GM18499 (cell line): ENCODE data around the gene CSNK1G1.

Experiments used
- ATAC-seq: cut with Tn5 transposase; IDR thresholded peaks from one replicate; pipeline ENCODE4 v1.9.1; 2021; ENCODE audit warnings: moderate number of reproducible peaks; ENCODE audit not compliant: insufficient read depth, unreplicated experiment

The CSNK1G1 gene

GRCh38 chr15:64158363-64159134, 197.4 kb downstream of the CSNK1G1 start:
- no peak for ATAC-seq

DNA sequence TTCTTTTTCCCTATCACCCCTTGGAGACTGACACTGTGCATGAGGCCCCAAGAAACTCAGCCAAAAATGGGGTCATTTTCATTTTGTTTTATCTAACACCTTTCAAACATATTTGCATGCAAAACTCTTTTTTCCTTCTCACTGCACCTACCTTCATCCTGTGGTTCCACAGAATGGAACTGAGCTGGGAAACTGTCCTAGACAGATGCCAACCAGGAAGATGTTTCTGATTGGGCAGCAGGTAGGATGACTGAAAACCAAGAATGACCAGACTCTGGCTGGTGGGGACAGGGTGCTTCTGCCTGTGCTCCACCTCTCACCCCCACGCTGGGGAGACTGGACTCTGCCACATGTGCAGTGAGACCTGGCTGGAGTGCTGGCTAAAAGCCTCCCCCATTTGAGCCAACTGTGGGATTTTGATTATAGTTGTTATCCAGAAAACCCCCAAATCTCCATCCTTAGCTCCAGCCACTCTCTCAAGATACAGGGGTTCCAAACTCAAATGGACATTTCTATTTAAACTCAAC, 198.3 kb downstream of the CSNK1G1 start:
- ATAC-seq: no peak

DNA sequence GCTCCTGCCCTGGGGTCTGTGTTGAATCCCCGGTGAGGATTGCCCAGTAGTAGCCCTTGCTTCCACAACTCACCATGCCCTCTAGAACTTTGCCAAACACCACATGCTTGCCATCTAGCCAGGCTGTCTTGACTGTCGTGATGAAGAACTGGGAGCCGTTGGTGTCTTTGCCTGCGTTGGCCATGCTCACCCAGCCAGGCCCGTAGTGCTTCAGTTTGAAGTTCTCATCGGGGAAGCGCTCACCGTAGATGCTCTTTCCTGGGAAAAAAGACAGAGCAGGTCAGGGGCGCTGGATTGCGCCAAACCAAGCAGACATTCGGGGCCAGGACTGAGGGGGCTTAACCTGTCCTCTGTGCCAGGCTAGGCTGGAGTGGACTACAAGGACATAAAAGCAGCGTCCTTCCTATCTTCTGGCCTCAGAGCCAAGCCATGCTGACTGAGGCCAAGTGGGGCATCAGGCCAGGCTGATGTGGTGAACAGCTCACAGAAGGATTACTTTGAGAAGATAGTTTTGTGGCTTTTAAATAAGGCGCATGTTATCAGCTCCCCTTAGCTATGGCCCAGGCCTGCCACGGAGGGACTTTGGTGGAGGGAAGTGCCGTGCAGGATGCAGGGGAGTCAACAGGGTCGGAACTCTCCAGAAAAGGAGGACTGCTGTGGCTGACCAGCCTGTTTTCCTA, 199.2 kb downstream of the CSNK1G1 start:
- ATAC-seq: no peak

DNA sequence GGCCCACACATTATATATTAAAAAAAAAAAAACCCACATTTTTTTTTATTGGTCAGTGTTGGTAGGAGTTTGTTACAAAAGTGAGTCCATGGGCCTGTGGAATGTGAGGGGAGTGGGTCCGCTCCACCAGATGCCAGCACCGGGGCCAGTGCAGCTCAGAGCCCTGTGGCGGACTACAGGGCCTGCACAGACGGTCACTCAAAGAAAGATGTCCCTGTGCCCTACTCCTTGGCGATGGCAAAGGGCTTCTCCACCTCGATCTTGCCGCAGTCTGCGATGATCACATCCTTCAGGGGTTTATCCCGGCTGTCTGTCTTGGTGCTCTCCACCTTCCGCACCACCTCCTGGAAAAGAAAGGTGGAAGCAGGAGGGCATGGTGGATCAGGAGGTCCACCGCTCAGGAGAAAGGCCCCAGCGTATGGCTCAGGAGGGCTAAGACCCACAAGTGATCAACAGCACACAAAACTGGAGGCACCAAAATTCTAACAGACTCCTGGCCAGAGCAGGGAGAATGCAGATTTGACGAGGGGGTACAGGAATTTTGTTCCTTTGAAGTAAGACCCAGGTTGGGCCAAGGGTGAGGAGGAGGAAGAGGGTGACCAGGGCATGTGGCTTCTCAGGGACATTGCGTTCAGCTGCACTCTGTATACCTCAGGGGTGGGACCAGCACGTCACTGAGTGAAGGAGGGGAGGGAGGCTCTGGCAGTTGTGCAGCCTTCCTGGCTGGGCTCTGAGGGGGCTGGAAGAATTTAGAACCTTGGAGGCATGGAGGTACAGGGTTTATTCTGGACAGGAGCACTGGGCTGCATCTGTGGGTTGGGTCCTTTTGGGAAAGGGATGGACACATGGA, 199.9 kb downstream of the CSNK1G1 start:
- no peak for ATAC-seq

- ATAC-seq: no peak
These were observed 202.2 kb downstream of the CSNK1G1 start for GRCh38 chr15:64153480-64154367.

- ATAC-seq: no peak
These were observed 203.2 kb downstream of the CSNK1G1 start for GRCh38 chr15:64152507-64153387.

DNA sequence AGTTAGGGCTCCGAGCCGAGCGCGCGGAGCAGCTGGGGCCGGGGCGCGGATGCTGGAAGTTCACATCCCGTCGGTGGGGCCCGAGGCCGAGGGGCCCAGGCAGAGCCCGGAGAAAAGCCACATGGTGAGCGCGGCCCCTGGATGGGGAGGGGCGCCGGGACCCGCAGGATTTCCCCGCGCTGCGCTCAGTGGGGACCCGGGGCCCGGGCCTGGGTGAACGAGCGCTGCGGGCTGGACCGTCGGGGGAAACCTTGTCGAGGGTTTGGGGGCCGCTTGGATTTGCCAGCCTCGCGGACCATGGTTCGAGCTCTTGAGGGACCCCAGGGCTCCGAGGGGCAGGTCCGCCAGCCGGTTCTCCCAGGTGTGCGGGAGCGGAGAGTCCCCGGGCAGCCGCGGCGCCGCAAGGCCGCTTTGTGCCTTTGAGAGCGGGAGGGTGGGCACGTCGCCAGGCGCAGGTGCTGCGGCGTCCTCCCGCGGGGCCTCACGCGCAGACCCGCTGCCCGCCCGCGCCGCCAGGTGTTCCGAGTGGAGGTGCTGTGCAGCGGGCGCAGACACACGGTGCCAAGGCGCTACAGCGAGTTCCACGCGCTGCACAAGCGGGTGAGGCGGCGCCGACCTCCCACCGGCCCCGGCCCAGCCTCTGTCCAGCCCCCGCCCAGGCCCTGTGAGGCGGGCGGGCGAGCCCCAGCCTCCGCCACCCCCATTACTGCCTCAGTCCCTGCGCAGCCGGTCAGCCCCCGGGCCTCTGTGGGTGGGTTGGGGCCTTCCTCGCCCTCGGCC, 204.1 kb downstream of the CSNK1G1 start, which contains the start of gene SNX22:
Gene SNX22, plus strand, starts transcription at position 5 of the 780 bp plus-strand sequence. Its CDS starts 45 bp downstream, at position 50.
- ATAC-seq: no peak

DNA sequence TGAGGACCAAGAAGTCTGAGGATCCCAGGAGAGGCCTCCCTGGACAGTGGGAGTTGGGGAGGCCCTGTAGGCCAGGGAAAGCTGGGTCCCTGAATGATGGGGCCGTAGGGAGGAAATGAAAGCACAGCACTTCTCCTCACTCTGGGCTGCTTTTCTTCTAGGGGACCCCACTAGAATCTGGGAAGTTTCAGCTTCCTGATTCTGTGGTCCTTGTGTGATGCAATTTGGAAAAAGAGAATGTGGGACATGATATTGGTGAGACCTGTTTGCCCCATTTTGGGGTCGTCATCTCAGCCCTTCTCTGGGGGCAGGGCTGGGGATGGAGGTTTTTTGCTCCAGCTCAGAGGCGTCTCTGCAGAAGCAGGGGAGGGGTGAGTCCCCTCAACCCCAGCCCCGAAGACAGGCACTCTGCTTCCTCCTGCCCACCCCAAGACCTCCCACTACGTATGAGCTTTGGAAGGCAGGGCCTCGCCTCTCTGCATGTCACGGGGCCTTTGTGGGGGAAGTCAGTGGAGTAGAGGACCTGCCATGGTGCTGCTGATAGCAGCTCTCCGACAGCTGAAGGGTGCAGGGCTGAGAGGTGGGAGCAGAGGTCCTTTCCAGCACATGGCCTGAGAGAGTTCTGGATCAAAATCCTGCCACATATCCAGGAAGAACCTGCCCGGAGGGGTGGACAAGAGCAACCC, 205.9 kb downstream of the CSNK1G1 start:
- no peak for ATAC-seq

DNA sequence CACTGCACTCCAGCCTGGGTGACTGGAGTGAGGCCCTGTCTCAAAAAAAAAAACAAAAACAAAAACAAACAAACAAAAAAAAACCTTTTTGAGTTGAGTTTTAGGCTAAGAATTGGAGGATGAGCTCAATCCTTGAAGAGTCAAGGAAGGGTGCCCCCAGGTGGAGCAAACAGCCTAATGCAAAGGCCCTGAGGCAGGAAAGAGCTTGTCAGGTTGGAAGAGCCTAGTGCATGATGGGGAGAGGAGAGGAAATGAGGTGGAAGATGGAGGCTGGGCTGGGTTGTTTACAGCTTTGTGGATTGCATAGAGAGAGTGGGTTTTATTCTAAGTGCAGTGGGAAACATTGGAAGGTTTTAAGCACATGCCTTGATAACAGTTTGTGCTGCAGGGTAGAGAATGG, 206.5 kb downstream of the CSNK1G1 start:
- ATAC-seq: no peak

DNA sequence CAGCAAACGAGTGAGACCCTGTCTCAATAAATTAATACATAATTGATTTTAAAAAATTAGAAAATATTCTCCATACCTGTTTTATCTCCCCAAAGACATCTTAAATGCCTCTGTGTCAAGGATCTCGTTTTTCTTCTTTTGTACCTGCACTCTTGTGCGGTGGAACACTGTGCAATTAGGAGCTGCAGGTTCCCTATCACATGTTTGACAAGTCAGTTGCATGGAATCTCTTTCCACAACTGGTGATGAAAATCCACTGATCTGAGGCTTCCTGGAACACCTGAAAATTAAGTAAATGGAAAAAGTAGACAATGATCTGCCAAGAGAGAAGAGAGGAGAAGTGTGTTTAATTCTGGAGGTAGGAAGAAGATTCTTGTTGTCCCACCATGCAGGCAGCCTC, 207.4 kb downstream of the CSNK1G1 start:
- ATAC-seq: no peak

DNA sequence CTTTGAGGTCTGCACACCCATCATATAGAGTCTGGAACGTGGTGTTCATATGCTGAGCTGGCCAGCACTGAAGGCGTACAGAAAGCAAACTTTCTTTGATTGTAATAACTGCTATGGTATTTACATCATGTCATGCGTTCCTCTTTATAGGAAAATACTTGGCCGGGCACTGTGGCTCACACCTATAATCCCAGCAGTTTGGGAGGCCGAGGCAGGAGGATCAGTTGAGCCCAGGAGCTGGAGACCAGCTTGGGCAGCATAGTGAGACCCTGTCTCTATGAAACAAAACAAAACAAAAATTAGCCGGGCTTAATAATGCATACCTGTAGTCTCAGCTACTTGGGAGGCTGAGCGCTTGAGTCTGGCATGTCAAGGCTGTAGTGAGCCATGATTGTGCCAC, 207.8 kb downstream of the CSNK1G1 start:
- no peak for ATAC-seq

GRCh38 chr15:64146885-64147681, 208.9 kb downstream of the CSNK1G1 start:
- no peak for ATAC-seq

DNA sequence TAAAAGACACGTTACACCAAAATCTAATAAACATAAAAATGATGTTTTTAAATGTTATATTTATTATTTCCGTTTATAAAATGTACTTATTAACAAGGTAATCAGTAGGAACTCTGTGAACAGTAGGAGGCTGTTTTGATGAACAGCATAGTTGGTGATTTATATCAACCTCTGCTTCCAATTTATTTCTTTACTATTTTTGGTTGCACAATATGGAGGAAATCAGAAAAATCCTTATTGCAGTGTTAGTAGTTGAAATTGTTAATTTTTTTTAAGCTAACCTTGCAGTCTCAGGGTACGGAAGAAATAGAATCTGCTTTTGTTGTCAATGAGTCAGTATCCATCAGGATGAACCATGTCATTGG, 209.5 kb downstream of the CSNK1G1 start:
- no peak for ATAC-seq

DNA sequence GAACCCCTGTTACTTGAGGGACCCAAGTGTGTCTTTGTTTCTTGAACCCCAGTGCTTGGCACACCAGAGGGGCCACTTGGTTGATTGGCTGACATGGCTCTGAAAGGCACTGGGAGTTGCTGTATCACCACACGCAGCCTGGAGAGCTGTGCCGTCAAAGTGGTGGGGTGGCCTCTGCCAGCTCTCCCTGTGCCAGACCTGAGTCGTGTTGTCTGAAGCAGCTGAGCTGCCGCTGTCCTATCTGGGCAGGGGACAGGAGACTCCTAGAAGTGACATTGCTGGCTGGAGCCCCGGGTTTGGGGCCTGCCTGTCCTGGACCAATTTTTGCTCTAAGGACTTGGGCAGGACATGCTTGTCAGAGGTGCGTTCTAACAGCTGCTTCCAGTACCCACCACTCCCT, 209.9 kb downstream of the CSNK1G1 start:
- no peak for ATAC-seq

DNA sequence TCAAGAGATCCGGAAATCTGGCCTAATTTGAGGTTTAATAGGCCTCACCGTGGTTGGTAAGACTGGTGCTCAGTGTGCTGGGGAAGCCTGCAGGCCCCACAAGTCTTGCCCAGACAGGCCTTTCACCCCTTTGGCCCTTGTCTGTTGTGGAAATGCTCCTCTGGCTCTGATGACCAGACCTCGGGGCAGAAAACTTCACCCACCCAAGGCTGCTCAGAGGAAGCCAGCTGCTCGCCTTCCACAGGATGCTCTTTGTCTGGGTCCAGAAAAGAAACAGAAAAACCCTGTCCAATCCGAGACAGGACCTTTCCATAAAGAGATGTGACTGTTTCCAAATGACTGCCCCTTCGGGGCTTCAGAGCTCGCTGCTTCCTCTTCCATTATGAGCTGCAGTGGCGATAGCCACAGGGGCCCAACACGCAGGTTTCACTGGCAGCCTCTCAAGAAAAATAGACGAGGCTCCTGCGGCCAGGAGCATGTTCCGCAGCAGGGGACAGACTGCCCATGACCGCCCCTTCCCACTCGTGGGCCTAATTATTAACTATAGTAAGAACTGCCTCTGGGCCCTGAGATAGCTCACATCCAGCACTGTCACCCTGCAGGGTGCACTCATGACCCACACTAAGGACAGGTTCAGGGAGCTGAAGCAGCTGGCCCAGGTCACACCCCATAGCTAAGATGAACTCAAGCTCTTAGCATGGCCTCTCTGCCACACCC, 211.2 kb downstream of the CSNK1G1 start:
- ATAC-seq: no peak

GRCh38 chr15:64144192-64144564, 211.8 kb downstream of the CSNK1G1 start:
- no peak for ATAC-seq
